IPS-20b (cell line): ENCODE data around the gene CTSO.

ENCODE experiments used
- H3K27ac ChIP-seq: one replicate; pipeline ENCODE4 v1.5.1; 2013; ENCODE audit warnings: low read length
- H3K27me3 ChIP-seq: 2 replicates; pipeline ENCODE4 v1.6.1; 2013; ENCODE audit warnings: mild to moderate bottlenecking, low read length, inconsistent platforms; ENCODE audit not compliant: insufficient read depth
- H3K36me3 ChIP-seq: 2 replicates; pipeline ENCODE4 v1.6.1; 2013; ENCODE audit warnings: low read depth, mild to moderate bottlenecking, inconsistent platforms, low read length, moderate library complexity; ENCODE audit not compliant: insufficient read depth
- H3K4me1 ChIP-seq: 2 replicates; pipeline ENCODE4 v1.6.1; 2013; ENCODE audit warnings: mild to moderate bottlenecking, control low read depth, inconsistent platforms, low read length, moderate library complexity; ENCODE audit not compliant: insufficient read depth
- H3K4me3 ChIP-seq: 2 replicates; pipeline ENCODE4 v1.5.1; 2013; ENCODE audit warnings: mild to moderate bottlenecking, low read length, inconsistent platforms
- H3K9ac ChIP-seq: 2 replicates; pipeline ENCODE4 v1.6.1; 2013; ENCODE audit warnings: low read depth, mild to moderate bottlenecking, inconsistent platforms, low read length, moderate library complexity
- H3K9me3 ChIP-seq: 2 replicates; pipeline ENCODE4 v1.6.1; 2013; ENCODE audit warnings: mild to moderate bottlenecking, low read depth, low read length, inconsistent platforms; ENCODE audit not compliant: insufficient read depth

Gene CTSO

DNA sequence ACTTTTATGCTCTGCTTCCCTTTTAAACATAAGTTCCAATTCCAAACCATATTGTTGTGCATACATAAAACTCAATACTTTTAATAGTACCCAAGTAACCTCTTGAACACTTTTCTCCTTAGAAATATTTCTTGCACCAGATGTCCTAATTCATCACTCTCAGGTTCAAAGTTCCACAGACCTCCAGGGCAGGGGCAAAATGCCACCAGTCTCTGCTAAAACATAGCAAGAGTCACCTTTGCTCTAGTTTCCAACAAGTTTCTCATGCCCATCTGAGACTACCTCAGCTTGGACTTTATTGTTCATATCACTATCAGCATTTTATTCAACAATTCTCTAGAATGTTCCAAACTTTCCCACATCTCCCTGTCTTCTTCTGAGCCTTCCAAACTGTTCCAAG is 73.9 kb downstream of the CTSO start:
- H3K4me3 ChIP-seq = no peak overlapping the region
- H3K4me1 ChIP-seq = no peaks in the 10 kb centered on the region
- H3K9ac ChIP-seq = no peak overlapping the region
- peaks cover 4% of the 10 kb centered on the region; the same call in 1 of the 2 replicates for H3K9me3 ChIP-seq
- H3K27me3 ChIP-seq = no peaks in the 10 kb centered on the region
- H3K27ac ChIP-seq = no peak overlapping the region
- H3K36me3 ChIP-seq = no peaks in the 10 kb centered on the region

DNA sequence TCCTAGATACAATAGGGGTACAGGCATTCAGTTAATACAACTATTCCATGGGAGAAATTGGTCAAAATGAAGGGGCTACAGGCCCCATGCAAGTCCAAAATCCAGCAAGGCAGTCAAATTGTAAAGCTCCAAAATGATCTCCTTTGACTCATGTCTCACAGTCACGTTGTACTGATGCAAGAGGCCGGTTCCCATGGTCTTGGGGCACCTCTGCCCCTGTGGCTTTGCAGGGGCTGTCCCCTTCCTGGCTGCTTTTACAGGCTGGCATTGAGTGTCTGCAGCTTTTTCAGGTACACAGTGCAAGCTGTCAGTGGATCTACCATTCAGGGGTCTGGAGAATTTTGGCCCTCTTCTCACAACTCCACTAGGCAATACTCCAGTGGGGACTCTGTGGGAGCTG is 75.1 kb downstream of the CTSO start:
- no peaks in the 10 kb centered on the region for H3K4me1 ChIP-seq
- H3K4me3 ChIP-seq = no peak overlapping the region
- H3K36me3 ChIP-seq = no peaks in the 10 kb centered on the region
- no peak overlapping the region for H3K9ac ChIP-seq
- no peaks in the 10 kb centered on the region for H3K27me3 ChIP-seq
- H3K9me3 ChIP-seq = peaks cover under 1% of the 10 kb centered on the region; the same call in 1 of the 2 replicates
- no peak overlapping the region for H3K27ac ChIP-seq

DNA sequence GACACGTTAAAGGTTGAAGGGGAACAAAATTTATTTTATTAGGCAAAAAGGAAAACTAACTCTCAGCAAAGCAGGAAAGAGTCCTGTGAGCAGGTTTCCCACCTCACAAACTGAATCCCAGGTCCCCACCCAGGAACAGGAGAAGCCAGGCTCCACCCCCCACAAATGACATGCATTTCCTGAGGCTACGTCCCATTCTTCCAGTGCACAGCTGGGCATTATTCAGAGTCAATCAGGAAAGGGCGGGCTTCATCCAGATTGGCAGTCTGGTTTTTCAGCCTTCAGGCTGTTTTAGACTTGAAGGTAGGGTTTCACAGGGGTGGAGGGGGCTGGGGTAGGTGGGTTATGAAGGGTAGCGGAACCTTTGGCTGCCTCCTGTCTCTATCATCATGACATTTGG is 75.7 kb downstream of the CTSO start:
- Histone ChIP-seq H3K9ac (no peak overlapping the region), H3K36me3 (no peaks in the 10 kb centered on the region), H3K9me3 (no peaks in the 10 kb centered on the region; the same call in 1 of the 2 replicates), H3K4me3 (no peak overlapping the region), H3K27me3 (no peaks in the 10 kb centered on the region), H3K27ac (no peak overlapping the region), H3K4me1 (no peaks in the 10 kb centered on the region)

DNA sequence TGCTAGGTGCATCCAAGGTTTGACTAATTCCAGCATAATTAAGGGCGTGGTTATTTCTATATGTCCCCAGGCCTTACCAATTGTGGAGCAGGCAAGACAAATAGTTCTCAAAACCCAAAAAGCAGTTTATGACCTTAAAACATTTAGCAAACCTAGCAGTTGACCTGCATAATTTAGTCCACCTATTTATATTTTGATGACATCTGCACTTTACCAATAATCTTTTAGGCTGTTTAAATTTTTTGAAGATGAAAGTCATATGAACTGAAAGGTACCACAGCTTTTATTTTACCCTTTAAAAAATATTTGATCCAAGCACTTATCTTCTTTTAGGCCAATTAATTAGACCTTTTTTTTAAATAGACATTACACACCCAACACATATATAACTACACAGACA is 77.8 kb downstream of the CTSO start:
- H3K9ac ChIP-seq = no peak overlapping the region
- no peaks in the 10 kb centered on the region for H3K27me3 ChIP-seq
- H3K27ac ChIP-seq = no peak overlapping the region
- H3K36me3 ChIP-seq = no peaks in the 10 kb centered on the region
- H3K9me3 ChIP-seq = no peaks in the 10 kb centered on the region; the same call in 1 of the 2 replicates
- H3K4me3 ChIP-seq = no peak overlapping the region
- H3K4me1 ChIP-seq = no peaks in the 10 kb centered on the region
